Esophagus squamous epithelium (tissue), 5 donors: ENCODE measurements around the gene CETN1. TPM values are rescaled to one million over a fixed set of nuclear protein-coding genes. Genes with fewer than 3 reads are reported as not detected.

Experiments
- DNase-seq: peaks from one replicate; lab custom pipeline; 2025; lab: John Stamatoyannopoulos, UW
- H3K27ac ChIP-seq, 4 donors: fragments of 200-600 bp; sonication (generic); one replicate each; pipeline ENCODE4 v1.5.1; 2016 to 2019; ENCODE audit warnings: mild to moderate bottlenecking in 1 of 4
- H3K27me3 ChIP-seq, 4 donors: fragments of 200-600 bp; sonication (generic); 1 replicate in 3 of 4; 2 replicates in 1 of 4; pipeline versions ENCODE4 v1.5.1 to v1.6.0; 2017 to 2021; ENCODE audit warnings: antibody characterized with exemption in 1 of 4
- H3K36me3 ChIP-seq, 3 donors: fragments of 200-600 bp; sonication (generic); one replicate each; pipeline ENCODE4 v1.5.1; 2016 to 2019
- H3K4me1 ChIP-seq, 3 donors: fragments of 200-600 bp; sonication (generic); one replicate each; pipeline ENCODE4 v1.5.1; 2017 to 2019
- H3K4me3 ChIP-seq, 4 donors: fragments of 200-600 bp; sonication (generic); 1 replicate in 3 of 4; 2 replicates in 1 of 4; pipeline ENCODE4 v1.5.1; 2016 to 2019; ENCODE audit warnings: mild to moderate bottlenecking in 2 of 4, moderate library complexity in 1 of 4
- H3K9me3 ChIP-seq, 3 donors: fragments of 200-600 bp; sonication (generic); one replicate each; pipeline ENCODE4 v1.5.1; 2016 to 2019
- CTCF ChIP-seq, 6 experiments: fragments of 450-650 bp in 4 of 6; fragments of 200-600 bp in 2 of 6; sonication (generic) in 2 of 6; IDR thresholded peaks; one replicate each; pipeline ENCODE4 v1.5.1; 2016 to 2019; ENCODE audit warnings: antibody characterized with exemption in 6 of 6, mild to moderate bottlenecking in 4 of 6, moderate library complexity in 4 of 6
- POLR2A ChIP-seq, 4 donors: fragments of 450-650 bp; IDR thresholded peaks; one replicate each; pipeline ENCODE4 v1.6.1; 2017; ENCODE audit warnings: antibody characterized with exemption in 4 of 4, mild to moderate bottlenecking in 4 of 4, moderate library complexity in 3 of 4
- WGBS, 2 donors: methylation state at CpG; one replicate each; pipeline ENCODE4 v1.1.5; 2018; 5-methylcytosine and 5-hydroxymethylcytosine counted together
- intact Hi-C: fragments of 100-400 bp; cut with DNase I; formaldehyde crosslinking; loops from one replicate; pipeline ENCODE4 v1.15.0; 2022
- total RNA-seq, 4 donors: library from RNA; depleted of rRNA; stranded (reverse); fragments of >200 nt; gene quantifications; one replicate each; pipeline ENCODE4 v1.1.0, GENCODE V29; 2016
- donor health status: DM: yes; HTN: yes; CAD: no.

CETN1 gene
- total RNA-seq, 4 donors from 2014 or later, result not detected

GRCh38 chr18:618618-619017, 38.4 kb downstream of the CETN1 start:
- no peak for DNase-seq
- Histone ChIP-seq H3K27ac (no peak overlapping the region), H3K36me3 (no peaks in the 10 kb centered on the region), H3K9me3 (no peaks in the 10 kb centered on the region), H3K4me1 (no peaks in the 10 kb centered on the region), H3K4me3 (no peak overlapping the region), H3K27me3 (no peaks in the 10 kb centered on the region)
- intact Hi-C loops, result loop anchor here (10.0 kb wide), 2 partner anchors 124 to 334 kb away; no protein-coding TSS in a partner anchor
- TF ChIP-seq CTCF (IDR thresholded peaks at IDR 0.05), result no peak
- no peak for TF ChIP-seq POLR2A (IDR thresholded peaks at IDR 0.05)
- whole genome bisulfite sequencing, 2 donors, result 78 to 79% methylated on average over 5 of the region's 5 CpGs

GRCh38 chr18:621291-622043, 41.3 kb downstream of the CETN1 start:
- Histone ChIP-seq H3K9me3 (no peaks in the 10 kb centered on the region), H3K27ac (no peak overlapping the region), H3K4me1 (no peaks in the 10 kb centered on the region), H3K27me3 (no peaks in the 10 kb centered on the region), H3K36me3 (no peaks in the 10 kb centered on the region), H3K4me3 (no peak overlapping the region)
- WGBS, 2 donors, result 51 to 71% methylated on average over 5 to 7 of the region's 7 CpGs
- DNase-seq, result no peak
- TF ChIP-seq CTCF (IDR thresholded peaks at IDR 0.05) (no peak), POLR2A (IDR thresholded peaks at IDR 0.05) (no peak)
- intact Hi-C loops, result loop anchor here (10.0 kb wide), 1 partner anchor 113 kb away; no protein-coding TSS in a partner anchor

GRCh38 chr18:622289-622688, 42.1 kb downstream of the CETN1 start:
- no peaks in the 10 kb centered on the region for H3K27me3 ChIP-seq
- H3K36me3 ChIP-seq, result no peaks in the 10 kb centered on the region
- DNase-seq, result no peak
- no peaks in the 10 kb centered on the region for H3K9me3 ChIP-seq
- no peak overlapping the region for H3K4me3 ChIP-seq
- H3K4me1 ChIP-seq, result no peaks in the 10 kb centered on the region
- WGBS, 2 donors, result 72 to 79% methylated on average over 6 of the region's 6 CpGs
- TF ChIP-seq POLR2A (IDR thresholded peaks at IDR 0.05) (no peak), CTCF (IDR thresholded peaks at IDR 0.05) (no peak)
- H3K27ac ChIP-seq, result no peak overlapping the region
- intact Hi-C loops, result loop anchor here (10.0 kb wide), 1 partner anchor 113 kb away; no protein-coding TSS in a partner anchor

- no peaks in the 10 kb centered on the region for H3K4me1 ChIP-seq
- no peak overlapping the region for H3K27ac ChIP-seq
- no peaks in the 10 kb centered on the region for H3K9me3 ChIP-seq
- peak; percentile 23 to 70 (median 48) for TF ChIP-seq CTCF (IDR thresholded peaks at IDR 0.05)
- TF ChIP-seq POLR2A (IDR thresholded peaks at IDR 0.05), result no peak
- WGBS, 2 donors, result 58 to 64% methylated on average over 11 of the region's 11 CpGs
- intact Hi-C loops, result loop anchor here (10.0 kb wide), 1 partner anchor 111 kb away; no protein-coding TSS in a partner anchor
- no peak overlapping the region for H3K4me3 ChIP-seq
- no peak for DNase-seq
- H3K27me3 ChIP-seq, result no peaks in the 10 kb centered on the region
- no peaks in the 10 kb centered on the region for H3K36me3 ChIP-seq
These were observed 43.8 kb downstream of the CETN1 start for GRCh38 chr18:623761-624620.
